CD4-positive, alpha-beta T cell treated with Interleukin-15 for 4 hours (primary cell): ENCODE measurements around the gene BANK1.

Experiments used
- DNase-seq: peaks from one replicate; pipeline ENCODE4 v3.0.0-alpha.2; 2020; ENCODE audit warnings: low spot score

The BANK1 gene

DNA sequence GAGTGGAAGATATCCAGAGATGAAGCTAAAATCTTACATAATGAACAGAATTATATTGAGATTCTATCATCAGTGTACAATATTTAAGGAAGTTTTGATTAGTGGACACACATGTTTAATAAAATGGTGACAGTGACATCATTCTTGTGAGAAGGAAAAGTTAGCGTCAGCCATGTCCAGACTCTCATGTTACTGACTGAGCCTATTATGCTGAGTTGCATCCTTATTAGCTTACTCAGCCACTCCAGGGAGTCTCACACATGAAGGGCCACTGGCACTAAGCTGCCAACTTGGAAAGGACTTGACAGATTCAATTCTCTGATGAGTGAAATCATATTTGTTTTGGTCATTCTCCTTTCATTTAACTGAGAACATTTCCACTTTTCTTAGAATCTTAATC, 170.6 kb downstream of the BANK1 start:
- DNase-seq = no peak

DNA sequence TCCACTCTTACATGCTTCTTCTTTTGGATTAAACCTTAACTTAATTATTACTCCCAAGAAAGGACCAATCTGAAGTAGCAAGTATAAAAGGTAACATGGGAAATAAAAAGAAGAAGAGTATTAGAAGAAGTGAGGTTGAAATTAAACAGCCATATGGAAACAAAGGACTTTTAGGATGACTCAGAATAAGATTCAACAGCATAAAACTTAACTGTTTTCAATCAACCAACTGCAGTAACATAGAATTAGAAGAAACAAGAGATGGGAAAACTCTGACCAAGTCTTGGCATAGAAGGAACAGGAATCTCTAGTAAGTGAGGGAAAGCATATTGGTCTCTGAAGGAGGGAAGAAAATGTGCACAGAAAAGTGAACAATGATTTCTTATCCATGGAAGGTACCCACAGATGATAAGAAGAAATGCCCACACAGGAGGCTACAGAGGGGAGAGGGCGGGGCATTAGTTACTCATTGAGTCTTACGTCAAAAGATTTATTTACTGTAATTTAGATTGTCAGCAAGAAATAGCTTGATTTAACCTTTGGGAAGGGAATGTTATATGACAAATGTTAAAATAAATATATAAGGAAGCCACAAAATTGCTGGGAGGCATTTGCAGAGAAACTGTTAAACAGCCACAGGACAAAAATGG, 177.3 kb downstream of the BANK1 start:
- DNase-seq = no peak

DNA sequence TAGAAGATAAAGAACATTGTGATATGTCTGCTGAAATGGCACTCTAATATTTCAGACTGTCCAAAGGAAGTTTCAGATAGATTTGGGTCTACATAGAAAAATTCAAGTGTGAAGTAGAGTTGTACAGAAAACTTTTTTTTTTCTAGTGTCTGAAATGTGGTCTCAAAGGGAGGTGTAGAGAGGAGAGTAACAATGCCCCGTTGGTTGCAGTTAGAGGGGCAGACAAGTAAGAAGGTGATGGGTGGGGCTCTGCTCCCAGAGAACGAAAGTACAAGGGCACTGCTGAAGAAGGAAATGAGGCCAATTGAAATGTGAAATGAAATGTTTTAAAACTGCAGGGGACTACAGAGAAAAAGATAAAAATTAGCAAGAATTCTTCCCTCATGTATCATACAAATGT, 177.8 kb downstream of the BANK1 start:
- DNase-seq = no peak

DNA sequence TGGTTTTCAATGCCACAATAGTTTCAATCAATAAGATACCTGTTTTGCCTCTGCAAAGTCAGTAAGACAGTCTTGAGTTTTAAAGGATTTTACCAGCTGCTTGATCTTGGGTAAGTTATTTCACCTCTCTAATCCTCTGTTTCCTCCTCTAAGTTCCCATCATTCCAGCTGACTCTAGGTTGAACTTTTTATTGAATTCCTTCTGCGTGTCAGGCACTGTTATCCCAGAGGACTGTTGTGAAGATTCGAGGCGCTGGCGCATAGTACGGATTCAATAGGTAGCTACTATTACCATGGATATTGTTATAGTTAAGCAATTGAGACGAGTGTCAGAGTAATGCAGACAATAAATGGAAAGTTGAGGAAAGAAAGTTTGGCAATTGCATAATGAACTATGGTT, 179.4 kb downstream of the BANK1 start:
- no peak for DNase-seq

DNA sequence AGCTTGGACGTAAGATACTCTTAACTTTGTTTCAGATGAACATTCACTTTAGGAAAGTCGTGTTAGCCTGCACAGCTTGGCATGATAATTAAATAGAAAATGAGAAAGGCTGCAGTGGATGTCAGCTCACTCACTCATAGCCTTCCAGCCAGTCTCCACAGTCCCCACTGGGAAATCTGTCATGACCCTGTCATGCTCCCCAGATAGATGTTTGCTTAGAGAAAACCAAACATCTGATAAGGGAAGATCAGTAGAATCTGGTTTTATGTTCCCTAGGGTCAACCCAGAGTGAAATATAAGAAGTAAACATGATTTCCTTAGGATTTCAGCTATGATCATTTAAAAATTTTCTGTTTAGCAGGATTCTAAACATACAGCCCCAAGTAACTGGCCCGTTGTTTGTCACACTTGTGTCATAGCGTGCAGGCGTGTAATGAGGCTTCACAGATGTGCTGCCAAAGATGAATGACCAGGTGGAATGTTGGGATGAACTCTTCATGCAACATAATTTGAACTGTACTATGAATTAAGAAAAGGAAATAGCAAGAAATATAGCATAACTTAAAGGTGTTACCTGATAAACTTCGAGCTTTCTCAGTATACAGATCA, 180.1 kb downstream of the BANK1 start:
- DNase-seq = no peak

DNA sequence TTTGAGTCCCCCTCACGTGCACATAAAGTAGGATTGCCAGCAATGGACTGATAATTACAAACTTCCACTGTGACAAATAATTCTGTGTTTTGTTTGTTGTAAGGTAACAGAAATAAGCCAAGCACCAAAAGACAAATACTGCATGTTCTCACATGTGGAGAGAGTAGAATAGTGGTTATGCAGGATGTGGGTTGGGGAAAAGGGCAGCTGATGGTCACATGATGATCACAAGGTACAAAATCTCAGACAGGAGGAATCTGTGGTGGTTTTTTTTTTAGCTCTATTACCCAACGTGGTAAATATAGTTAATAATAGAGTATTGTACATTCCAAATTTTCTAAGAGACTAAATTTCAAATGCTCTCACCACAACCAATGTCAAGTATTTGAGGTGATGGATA, 182.3 kb downstream of the BANK1 start:
- no peak for DNase-seq

DNA sequence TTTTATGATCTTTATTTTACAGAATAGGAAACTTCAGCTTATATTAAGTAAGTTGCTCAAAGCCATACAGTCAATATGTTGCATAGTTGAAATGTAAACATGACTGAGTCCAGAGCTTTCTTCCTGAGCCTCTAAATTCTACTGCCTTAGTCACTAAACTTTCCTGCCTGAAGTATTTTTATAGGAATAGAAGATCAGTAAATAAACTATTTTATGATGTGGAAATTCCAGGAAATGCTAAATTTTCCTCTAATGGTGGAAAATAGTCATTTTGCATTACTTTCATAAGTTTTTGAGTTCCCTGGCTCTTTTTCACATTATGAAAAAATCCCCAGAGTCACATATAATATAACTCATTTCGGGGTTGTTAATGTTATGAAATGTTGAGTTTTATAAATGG, 182.8 kb downstream of the BANK1 start:
- DNase-seq = no peak

DNA sequence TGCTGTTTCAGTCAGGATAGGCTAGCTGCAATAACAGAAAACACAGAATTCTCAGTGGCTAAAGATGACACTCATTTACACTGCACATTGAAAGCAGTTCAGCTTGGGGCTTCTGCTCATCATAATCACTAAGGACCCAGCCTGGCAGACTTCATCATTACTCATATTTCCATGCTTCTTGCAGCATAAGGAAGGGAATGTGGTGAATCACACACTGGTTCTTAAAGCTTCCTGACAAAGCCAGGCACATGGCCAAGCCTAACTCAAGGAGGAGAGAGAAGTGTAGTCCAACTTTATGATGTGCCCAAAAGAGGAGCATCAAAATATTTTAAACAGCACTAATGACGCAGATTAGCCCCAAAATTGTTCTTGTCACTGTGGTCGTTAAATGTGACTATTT, 186.5 kb downstream of the BANK1 start:
- DNase-seq = no peak

DNA sequence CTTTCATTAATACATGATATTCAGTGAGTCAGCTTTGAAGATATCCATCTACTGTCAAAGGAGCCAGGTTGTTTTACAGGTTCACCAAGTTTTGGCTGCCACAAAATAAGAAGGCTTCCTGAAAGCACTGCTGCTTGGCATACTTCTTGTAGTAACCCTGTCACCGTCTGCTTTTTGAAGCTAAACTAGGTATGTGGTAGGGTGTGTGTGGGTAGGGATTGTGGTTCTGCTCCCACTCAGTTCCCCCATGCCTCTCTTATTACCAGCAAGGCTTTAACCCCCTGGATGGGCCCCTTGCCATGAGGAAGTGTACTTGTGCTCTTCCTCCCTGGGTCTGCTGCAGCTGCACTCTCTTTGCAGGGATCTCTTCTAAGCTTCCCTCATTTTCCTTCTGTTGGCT, 191.2 kb downstream of the BANK1 start:
- no peak for DNase-seq

DNA sequence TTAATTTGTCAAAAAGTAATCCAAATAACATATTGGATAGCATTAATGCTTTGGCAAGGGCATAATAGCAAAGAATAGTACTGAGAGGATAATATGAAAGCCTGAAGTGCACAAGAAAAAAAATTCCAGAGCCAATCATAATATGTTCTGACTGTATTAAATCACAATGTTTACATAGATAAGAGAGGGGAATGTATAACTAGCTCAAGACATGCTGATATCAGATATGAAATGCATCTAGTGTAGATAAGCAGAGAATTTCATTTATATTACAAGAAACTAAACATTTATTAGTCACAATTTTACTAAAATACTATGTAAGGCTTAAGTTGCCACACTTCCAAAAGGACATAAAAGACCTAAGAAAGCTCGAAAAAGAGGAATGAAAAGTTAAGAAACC, 193.3 kb downstream of the BANK1 start:
- no peak for DNase-seq

DNA sequence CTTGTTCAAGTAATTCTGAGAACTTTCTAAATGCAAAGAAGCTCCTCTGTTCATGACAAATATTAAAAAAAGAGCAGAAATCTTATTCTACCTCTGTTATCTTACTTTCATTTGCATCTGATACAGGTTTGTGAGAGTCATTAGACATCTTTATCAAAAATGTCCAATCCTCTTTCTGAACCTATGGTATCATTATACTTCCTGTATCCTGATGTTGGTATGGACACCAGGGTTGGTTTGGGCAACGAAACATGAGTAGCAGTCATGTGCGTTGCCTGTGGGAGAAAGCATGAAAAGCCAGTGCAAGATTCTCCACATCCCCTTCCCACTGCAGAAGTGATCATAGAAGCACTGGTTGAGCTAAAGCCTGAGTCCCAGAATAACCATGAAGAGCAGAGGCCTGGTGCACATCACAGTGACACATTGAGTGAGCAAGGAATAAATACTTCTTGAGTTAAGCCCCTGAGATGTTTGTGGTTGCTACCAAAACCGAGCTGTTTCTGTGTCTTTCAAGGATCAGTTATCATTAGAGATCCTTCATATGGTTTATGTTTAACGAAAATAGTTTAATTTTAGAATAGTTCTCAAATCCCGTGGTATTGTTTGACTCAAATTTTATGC, 197.2 kb downstream of the BANK1 start:
- no peak for DNase-seq

DNA sequence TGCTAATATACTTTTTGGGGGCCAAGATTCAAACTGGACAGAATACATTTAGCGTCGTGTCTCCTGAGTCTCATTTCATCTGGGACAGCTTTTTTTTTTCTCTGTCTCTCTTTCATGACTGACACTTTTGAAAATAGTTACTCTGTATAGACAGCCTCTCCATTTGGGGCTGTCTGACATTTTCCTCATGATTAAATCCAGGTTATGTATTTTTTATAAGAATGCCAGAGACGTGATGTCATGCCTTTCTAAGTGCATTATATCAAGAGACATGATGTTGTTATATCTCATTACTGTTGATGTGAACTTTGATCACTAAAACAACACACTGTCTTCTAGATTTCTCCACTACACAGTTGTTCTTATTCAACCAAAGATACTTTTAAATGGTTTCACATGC, 199.0 kb downstream of the BANK1 start:
- no peak for DNase-seq

DNA sequence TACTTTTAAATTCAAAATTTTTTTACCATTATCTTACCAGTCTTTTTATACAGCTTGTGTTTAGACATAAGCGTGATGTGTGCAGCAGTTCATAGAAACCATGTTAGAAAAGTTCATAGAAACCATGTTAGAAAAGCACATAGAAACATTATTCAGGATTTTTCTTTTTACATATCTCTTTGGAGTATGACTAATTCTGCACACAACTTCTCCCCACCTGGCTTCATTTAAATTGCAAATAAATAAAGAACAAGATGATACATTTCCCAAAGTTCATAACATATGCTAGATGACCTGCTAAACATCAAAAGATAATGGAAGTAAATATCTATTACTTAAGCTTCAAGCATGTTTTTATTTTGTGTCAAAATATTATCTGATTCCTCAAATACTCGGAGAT, 201.9 kb downstream of the BANK1 start:
- no peak for DNase-seq

DNA sequence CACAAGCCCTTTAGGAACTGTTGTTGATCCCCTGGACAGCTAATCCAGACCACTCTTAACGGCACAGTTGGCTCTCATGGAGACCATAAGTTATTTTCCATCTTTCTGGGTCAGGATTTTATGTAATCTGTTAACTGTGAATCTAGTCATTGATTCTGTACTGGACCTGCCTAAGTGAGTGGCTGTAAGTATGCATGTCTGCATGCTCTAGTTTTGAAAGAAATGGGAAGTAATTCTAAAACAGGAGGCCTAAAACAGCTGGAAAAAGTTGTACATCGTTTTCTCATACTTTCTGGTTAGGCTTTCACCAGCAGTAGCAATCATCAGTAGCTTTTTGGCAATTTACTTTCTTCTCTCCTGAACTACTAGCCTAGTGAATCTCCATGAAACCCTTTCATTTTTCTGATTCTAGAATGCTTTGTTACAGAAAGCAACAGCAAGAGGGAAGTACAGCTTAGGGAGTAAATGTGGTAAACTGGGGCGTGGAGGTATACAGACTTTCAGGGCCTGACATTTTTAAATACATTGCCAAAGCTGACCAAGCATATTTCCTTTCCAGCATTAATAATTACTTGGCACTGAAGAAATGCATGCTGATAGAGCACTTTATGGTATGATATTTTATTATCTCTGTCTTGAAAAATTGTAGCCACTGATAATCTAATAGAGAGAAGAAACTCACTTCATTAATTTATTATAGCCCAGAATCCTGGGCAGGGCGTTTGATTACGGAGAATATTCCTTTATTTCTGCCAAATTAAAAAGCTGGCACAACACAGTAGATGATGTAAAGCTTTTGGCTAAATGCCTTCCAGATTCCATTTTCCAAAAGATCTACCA, 202.7 kb downstream of the BANK1 start:
- DNase-seq = no peak

DNA sequence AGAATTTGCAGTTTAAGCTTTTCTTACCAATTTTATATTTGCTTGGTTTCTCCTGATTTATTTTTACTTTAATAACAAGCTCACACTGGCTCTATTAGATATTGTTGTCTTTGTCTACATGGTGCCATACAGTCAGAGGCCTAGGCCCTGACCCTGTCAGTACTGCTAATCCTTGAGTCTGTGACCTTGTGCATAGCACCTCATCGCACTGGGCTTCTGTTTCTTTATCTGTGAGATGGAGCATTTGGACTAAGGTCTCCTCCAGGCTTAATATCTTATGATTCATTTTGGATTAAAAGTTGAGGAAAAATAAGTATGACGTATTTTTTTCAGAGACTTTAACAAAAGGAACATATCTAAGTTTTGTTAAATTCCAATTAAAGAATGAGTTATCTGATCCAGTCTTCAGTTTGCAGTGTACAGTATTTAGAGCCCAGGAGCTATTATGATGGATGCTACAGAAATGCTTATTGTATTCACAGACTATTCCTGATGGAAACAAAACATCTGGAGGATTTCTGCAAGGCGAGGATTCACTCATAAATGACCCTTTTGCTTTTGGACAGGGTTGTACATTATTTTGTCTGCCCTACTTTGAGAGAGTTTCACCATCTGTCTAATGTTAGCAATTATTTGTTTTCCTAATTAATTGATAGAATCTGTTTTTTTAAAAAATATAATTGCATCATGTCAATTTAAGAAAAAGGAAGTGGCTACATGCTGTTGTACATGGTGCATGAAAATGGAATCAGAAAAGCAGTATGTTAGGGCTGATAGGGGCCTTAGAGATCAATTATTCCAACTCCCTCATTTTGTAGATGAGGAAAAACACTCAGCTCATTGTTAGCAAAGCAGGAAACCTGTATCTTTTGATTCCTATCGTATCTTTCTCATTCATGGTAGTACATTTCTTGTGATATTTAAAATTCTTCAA, 203.6 kb downstream of the BANK1 start:
- no peak for DNase-seq

DNA sequence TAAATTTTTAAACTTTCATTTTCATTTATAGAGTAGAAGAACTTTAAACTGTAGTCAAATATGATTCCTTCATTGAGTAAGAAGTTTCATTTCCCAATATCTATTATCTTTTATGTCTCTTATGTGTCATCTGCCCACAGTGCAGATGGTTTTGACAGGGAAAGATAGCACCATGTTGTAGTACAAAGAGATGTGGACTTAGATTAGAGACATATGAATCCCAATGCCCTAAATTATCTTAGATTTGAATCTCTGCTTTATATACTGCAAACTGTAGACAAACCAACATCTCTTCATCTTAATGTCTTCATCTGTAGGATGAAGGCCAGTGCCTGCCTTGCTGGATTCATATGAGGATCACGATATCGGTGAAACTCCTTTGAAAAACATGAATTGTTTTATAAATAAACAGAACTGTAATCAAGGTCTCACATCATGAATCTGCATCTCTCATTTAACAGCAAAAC, 217.5 kb downstream of the BANK1 start:
- no peak for DNase-seq

DNA sequence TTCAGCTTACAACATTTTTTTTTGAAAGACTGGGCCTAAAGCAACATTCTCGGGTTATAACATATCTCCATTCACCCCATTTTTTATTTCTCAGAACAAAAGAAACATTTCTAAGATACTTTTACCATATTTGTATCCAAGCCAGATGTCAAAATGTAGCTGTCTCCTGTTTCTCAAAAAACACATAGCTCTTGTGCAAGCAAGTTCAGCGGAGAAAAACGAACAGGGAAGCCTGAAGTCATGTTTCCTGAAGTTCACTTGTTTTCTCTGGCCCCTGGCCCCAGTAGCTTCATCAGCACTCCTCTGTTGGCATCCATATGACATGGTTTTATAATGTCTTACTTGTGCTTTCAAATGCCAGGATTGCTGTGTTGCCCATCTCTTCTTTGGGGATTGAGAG, 218.2 kb downstream of the BANK1 start:
- no peak for DNase-seq

DNA sequence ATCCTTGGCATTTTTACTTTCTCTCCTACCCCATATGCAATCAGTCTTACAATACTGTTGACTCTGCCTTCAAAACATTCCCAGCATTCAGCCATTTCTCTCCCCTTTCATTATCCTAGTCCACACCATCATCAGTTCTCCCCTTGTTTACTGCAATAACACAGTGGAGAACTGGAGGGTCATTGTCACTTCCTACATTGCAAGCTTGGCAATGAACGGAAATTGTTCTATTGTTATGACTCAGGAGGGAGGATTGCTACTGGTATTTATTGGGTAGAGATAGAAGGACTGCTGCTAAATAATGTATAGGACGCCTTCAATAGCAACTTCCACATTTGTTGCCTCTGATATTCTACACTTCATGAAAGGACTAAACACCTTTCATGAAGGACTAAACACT, 231.8 kb downstream of the BANK1 start:
- DNase-seq = no peak

DNA sequence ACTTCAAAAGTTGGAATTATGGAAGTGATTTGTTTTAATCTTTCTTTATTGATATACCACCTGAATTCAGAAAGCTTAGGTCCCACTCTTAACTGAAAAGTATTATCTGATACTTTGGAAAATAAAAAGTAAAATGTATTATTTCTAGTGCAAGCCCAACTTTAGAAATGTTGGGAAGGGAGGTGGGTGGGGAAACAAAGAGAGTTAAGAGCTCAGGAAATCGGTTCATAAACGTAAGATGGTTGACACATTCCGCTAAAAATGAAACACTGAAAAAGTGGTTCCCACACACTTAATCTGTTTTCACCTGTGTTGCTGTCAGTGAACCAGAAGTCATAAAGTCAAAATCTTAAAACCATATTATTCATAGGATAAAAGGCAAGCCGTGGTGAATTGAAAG, 237.4 kb downstream of the BANK1 start:
- DNase-seq = no peak

DNA sequence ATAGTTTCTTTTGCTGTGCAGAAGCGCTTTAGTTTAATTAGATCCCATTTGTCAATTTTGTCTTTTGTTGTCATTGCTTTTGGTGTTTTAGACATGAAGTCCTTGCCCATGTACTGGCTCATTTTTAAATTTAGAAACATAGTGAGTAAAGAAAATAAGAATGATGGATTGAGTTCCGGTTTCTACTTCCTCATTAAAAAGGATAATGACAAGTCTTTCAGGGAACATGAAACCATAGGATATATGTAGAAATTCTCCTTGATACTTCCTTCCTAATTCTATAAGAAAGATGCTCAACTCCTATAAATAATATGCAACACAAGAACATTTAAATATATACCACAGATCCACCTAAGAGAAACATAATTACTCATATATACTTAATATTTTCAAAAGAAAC, 240.9 kb downstream of the BANK1 start:
- DNase-seq = no peak

DNA sequence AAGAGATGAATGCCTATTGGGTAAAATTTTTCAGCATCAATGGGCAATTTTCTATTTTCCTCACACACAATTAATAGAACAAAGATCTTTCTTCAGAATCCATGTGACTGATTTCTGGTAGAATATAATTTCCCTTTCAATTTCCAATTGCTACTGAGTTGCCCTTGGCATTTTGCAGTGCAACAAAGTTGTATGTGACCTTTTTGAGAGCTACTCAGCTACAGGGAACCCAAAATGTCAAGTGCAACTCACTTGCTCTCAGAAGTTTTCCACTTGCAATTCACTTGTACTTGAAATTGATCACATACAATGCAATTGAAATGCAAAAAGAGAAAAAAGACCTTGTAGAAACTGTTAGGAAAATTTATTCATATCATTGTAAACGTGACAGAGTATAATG, 245.5 kb downstream of the BANK1 start:
- DNase-seq = no peak
